Left lung (tissue), 10 donors: Measurements from ENCODE around the gene C1QTNF9B. TPM values are rescaled to one million over a fixed set of nuclear protein-coding genes. Genes with fewer than 3 reads are reported as not detected.
"Not testable (repeated sequence)": the region's sequence is repeated elsewhere in the genome, so short reads cannot be mapped to it uniquely, and the experiment has no call there.

Source experiments
- ATAC-seq: fragments of 200-7000 bp; cut with Tn5 transposase; one replicate; pipeline ENCODE4 v1.9.1; 2020; ENCODE audit warnings: moderate library complexity
- DNase-seq, 4 donors: peaks; one replicate each; pipeline ENCODE4 v3.0.0-alpha.2; 2013 to 2020
- H3K27ac ChIP-seq, 2 donors: fragments of 200-600 bp; sonication (generic) in 1 of 2; one replicate each; pipeline versions ENCODE4 v1.5.0 to v1.8.0; 2020 to 2021
- H3K27me3 ChIP-seq, 2 donors: fragments of 200-600 bp; sonication (generic) in 1 of 2; one replicate each; pipeline versions ENCODE4 v1.5.0 to v1.8.0; 2020 to 2021
- H3K36me3 ChIP-seq, 2 donors: fragments of 200-600 bp; sonication (generic) in 1 of 2; one replicate each; pipeline versions ENCODE4 v1.5.0 to v1.8.0; 2020 to 2021
- H3K4me1 ChIP-seq, 2 donors: fragments of 200-600 bp; one replicate each; pipeline ENCODE4 v1.8.0; 2021
- H3K4me3 ChIP-seq, 2 donors: fragments of 200-600 bp; sonication (generic) in 1 of 2; one replicate each; pipeline versions ENCODE4 v1.5.0 to v1.8.0; 2020 to 2021; ENCODE audit warnings: mild to moderate bottlenecking in 1 of 2
- H3K9me3 ChIP-seq, 2 donors: fragments of 200-600 bp; sonication (generic) in 1 of 2; one replicate each; pipeline versions ENCODE4 v1.5.0 to v1.8.0; 2020 to 2021
- intact Hi-C, 2 donors: fragments of 100-400 bp; cut with DNase I; formaldehyde crosslinking; loops; one replicate each; pipeline versions ENCODE4 v1.11.2 to v1.14.2; 2022
- polyA plus RNA-seq, 6 donors: library from polyadenylated mRNA; unstranded; fragments of 120-200 nt; gene quantifications; one replicate each; pipeline ENCODE4 v1.2.1, GENCODE V29; 2013; ENCODE audit not compliant: insufficient read length in 6 of 6
- total RNA-seq, 2 donors: library from RNA; stranded (reverse); fragmentation: NEBNext Ultra II Directional; extraction: Animal tissue kit (Norgen Biotek cat#: 25700); gene quantifications; one replicate each; pipeline ENCODE4 v1.2.1, GENCODE V29; 2021
- TF ChIP-seq, protein P1 (sequence below), 2 donors: fragments of 200-600 bp; sonication (generic) in 1 of 2; IDR thresholded peaks; one replicate each; pipeline versions ENCODE4 v1.5.0 to v1.8.0; 2021; ENCODE audit warnings: antibody characterized with exemption in 2 of 2
- donor health status: DM: no; HTN: yes; CAD: no.
- donor health status: DM: no; HTN: no; CAD: no.

Gene C1QTNF9B
- total and polyA plus RNA-seq, 8 donors, result 0.34 to 1.6 (median 1.1) TPM; not detected in 1

DNA sequence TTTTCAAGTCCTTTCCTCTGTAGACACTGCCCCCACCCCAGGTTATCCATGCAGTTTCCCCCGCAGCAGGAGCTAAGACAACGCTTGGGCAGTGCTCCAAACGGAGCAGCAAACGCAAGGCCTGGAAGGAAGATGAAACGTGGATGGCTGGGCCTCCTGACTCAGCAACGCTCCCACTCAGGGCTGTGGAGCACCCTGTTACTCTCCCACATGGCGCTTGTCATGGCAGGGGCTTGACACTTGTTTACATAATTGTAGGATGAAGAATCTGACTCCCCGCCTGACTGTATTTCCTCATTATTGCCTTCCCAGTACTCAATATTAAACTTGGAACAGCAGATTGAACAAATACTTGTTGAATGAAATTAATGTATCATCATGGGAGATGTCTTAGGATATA, 799 bp upstream of the C1QTNF9B start:
- ATAC-seq (peak; percentile 62), DNase-seq (peak in 3 of 4 donors; percentile 42 to 64 (median 46))
- TF ChIP-seq, protein P1, sequence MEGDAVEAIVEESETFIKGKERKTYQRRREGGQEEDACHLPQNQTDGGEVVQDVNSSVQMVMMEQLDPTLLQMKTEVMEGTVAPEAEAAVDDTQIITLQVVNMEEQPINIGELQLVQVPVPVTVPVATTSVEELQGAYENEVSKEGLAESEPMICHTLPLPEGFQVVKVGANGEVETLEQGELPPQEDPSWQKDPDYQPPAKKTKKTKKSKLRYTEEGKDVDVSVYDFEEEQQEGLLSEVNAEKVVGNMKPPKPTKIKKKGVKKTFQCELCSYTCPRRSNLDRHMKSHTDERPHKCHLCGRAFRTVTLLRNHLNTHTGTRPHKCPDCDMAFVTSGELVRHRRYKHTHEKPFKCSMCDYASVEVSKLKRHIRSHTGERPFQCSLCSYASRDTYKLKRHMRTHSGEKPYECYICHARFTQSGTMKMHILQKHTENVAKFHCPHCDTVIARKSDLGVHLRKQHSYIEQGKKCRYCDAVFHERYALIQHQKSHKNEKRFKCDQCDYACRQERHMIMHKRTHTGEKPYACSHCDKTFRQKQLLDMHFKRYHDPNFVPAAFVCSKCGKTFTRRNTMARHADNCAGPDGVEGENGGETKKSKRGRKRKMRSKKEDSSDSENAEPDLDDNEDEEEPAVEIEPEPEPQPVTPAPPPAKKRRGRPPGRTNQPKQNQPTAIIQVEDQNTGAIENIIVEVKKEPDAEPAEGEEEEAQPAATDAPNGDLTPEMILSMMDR (IDR thresholded peaks at IDR 0.05), result no peak
- peaks cover under 1 to 1% of the 10 kb centered on the region in 2 donors for H3K4me1 ChIP-seq
- no peaks in the 10 kb centered on the region for H3K9me3 ChIP-seq
- intact Hi-C loops, result no loop called here
- H3K27ac ChIP-seq, result no peak overlapping the region
- peaks cover 4 to 24% of the 10 kb centered on the region in 2 donors for H3K27me3 ChIP-seq
- H3K4me3 ChIP-seq, result no peak overlapping the region
- no peaks in the 10 kb centered on the region for H3K36me3 ChIP-seq

DNA sequence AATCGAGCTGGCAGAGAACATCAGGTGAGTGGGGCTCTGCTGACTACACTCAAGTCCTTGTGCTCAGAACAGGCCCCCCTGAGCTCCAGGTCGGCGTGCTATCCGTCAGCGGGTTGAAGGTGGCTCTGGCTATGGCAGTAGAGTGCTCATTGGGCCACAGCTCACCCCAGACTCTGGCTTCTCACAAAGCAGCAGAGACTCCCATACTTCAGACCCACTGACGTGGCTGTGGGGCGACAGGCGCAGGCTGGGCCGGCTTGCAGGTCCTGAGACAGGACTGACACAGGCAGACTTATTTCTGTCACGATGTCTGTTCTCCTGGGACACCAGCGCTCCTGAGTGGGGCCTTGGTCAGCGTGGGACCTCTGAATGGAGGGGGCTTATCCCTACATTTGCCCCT, 2.6 kb downstream of the C1QTNF9B start:
- intact Hi-C loops, H3K27ac ChIP-seq, DNase-seq, ATAC-seq, H3K27me3 ChIP-seq, H3K36me3 ChIP-seq, H3K9me3 ChIP-seq, H3K4me1 ChIP-seq, H3K4me3 ChIP-seq: not testable (repeated sequence)

DNA sequence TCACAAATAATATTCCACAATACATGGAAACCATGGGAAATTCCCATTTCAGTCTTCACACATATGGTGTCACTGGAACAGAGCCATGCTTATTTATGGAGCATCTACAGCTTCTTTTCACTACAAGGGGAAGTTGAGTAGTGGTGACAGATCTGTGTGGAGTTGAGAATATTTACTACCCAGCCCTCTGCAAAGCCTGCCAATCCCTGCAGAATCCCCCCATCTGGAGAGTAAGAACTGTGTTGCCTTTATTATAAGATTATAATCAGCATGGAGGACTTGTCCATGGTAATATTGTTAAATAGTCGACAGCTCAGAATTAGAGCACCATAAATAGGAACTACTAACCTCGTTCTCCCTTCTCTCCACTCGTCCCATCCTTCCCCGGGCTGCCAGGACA, 3.5 kb downstream of the C1QTNF9B start:
- H3K9me3 ChIP-seq, H3K27ac ChIP-seq, DNase-seq, H3K4me1 ChIP-seq, H3K4me3 ChIP-seq, H3K27me3 ChIP-seq, ATAC-seq, H3K36me3 ChIP-seq, intact Hi-C loops: not testable (repeated sequence)

DNA sequence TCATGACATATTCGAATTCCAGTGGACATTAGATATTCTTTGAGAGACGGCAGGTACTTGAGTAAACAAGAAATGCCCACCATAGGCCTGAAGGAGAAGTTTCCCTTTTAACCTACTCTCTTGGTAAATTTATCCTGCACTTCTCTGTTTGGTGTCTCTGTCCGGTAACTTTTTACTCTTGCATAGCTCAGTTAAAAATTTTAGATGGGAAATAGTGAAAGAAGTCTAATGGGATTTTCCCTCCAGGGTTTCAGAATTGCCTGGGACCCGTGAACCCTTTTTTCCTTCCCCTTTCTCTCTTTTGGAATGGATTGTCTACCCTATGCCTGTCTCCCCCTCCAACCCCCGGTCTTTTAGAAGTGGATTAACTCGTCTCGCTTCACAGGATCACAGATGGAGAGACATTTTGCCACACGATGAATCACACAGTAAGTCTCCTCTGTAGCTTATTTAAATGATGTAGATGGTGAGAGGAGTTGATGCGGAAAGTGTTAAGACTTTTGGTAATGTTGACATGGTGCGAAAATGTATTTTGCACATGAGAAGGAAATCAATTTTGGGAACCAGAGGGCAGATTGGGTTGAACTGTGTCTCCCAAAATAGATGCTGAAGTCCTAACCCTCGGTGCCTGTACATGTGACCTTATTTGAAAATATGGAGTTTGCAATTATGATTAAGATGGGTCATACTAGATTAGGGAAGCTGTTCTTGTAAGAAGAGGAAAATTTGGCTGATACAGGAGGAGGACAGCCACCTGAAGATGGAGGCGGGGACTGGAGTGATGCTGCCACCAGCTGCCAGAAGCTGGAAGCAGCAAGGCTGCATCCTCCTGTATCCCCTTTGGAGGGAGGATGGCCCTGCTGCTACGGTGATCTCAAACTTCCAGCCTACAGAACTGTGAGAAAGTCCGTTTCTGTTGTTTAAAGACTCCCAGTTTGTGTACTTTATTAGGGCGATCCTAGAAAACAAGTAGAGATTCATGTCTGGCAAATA, 7.4 kb downstream of the C1QTNF9B start:
- TF ChIP-seq, protein P1 (IDR thresholded peaks at IDR 0.05), result no peak
- Histone ChIP-seq H3K36me3 (peaks cover 0 to 2% of the 10 kb centered on the region in 2 donors), H3K27me3 (no peaks in the 10 kb centered on the region), H3K9me3 (no peaks in the 10 kb centered on the region), H3K4me1 (peaks cover 6 to 15% of the 10 kb centered on the region in 2 donors), H3K27ac (peak overlapping the region; percentile 86 to 89), H3K4me3 (peak overlapping the region; percentile 91 to 95)
- peak; percentile 0 for ATAC-seq
- intact Hi-C loops, result no loop called here
- DNase-seq, result no peak

DNA sequence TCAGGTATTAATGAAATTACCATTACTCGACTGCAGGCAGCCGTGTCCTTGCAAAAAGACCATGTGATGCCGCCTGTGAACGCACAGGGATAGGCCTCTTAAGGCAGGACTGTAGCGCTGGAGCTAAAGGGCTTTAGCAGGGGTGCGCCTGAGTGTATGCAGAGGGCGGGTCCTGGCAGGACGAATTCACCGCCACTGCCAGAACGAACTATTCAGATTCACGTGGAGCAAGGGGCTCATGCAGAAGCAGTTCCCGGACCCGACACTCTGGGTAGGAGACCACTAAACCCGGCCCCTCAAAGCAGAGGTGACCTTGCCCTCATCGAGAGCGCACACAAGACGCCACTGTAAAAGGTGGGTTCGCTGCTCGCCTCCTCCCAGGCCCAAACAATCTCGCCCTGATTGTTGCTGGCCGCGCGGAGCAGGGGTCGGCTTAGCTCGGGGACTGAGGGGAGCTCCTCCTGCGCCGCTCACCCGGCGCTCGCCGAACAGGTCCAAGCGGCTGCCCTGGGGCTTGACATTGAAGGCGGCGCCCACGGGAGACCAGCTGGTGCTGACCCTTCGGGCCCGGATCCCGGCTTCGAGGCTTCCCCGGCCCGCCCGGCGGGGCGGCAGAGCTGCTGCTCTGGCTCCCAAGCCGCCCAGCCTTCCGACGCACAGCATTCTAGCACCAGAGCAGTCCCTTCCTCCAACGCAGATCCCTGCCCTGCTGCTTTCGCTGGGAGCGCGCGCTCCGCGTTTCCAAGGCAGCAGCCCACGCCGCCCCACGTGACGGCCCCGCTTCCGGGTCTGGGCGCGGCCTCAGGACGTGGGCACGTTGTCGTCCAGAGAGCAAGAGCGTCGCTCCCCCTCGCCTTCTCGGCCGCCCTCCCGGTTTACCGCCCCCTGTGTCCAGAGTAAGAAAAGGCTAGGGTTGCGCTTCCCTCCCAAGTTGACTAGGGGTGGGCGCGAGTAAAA, 8.4 kb downstream of the C1QTNF9B start, which contains the start of gene MIPEP:
Gene MIPEP (minus strand): TSS at position 743 of the 957 bp plus-strand sequence. CDS start 80 bp downstream, at position 663.
- Histone ChIP-seq H3K27ac (peak within 1 kb of the TSS; percentile 86 to 89), H3K9me3 (no peaks in the 10 kb centered on the region), H3K4me1 (peaks cover 6 to 15% of the 10 kb centered on the region in 2 donors), H3K27me3 (no peaks in the 10 kb centered on the region), H3K36me3 (peaks cover 0 to 8% of the 10 kb centered on the region in 2 donors), H3K4me3 (peak within 1 kb of the TSS; percentile 91 to 95)
- DNase-seq (peak; percentile 94 to 98 (median 96)), ATAC-seq (peak; percentile 96)
- TF ChIP-seq, protein P1 (IDR thresholded peaks at IDR 0.05), result peak; percentile 70 to 74
- intact Hi-C loops, result no loop called here

DNA sequence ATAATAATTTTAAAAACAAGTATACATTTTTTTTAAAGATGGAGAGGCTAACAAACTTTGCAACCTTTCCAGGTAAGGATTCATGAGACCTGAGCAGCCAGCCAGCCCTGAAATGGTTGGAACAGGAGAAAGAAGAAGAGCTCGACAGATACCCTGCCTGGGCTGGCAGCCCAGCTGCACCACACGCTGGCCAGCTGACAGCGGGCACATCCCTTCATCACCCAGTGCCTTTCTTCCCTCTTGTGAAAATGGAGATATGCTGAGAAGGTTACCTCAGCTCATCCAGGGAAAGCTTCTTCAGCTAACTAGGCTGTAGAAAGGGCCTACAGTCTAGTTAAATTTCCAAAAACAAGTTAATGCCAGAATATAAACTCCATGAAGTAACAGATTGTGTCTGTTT, 12.9 kb downstream of the C1QTNF9B start:
- ATAC-seq, H3K9me3 ChIP-seq, H3K27me3 ChIP-seq, H3K4me1 ChIP-seq, DNase-seq, H3K27ac ChIP-seq, H3K4me3 ChIP-seq, intact Hi-C loops: not testable (repeated sequence)
- peaks cover 0 to 21% of the 10 kb centered on the region in 2 donors for H3K36me3 ChIP-seq
